ENCODE results near the gene CRADD.
"Not testable (repeated sequence)": the region's sequence is repeated elsewhere in the genome, so short reads cannot be mapped to it uniquely, and the experiment has no call there.

The CRADD gene

DNA sequence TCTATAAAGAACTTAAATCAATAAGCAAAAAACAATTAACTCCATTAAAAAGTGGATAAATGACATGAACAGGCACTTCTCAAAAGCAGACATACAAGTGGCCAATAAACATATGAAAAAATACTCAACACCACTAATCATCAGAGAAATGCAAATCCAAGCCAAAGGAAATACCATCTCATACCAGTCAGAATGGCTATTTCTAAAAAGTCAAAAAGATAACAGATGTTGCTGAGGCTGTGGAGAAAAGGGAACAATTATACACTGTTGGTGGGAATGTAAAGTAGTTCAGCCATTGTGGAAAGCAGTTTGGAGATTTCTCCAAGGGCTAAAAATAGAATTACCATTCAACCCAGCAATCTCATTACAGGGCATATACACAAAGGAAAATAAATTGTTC, 236.7 kb downstream of the CRADD start:
- no peak overlapping the region for H3K27ac ChIP-seq (ENCODE audit: low read depth, low read length)
- no peak overlapping the region for H3K9ac ChIP-seq (ENCODE audit: low read depth, low read length)
- no peaks in the 10 kb centered on the region for H3K4me1 ChIP-seq (ENCODE audit: insufficient read depth, low read length)

GRCh38 chr12:93914281-93914680, 237.1 kb downstream of the CRADD start:
- Histone ChIP-seq H3K27me3 (ENCODE audit: insufficient read depth, low read length) (no peaks in the 10 kb centered on the region), H3K4me1 (ENCODE audit: insufficient read depth, low read length) (no peaks in the 10 kb centered on the region), H3K27ac (ENCODE audit: low read depth, low read length) (no peak overlapping the region), H3K9me3 (ENCODE audit: insufficient read depth, low read depth, low read length) (no peaks in the 10 kb centered on the region), H3K4me3 (ENCODE audit: low read length) (no peak overlapping the region), H3K9ac (ENCODE audit: low read depth, low read length) (no peak overlapping the region), H3K36me3 (ENCODE audit: insufficient read depth, low read length) (no peaks in the 10 kb centered on the region)
- 97% methylated on average over 5 of the region's 5 CpGs for WGBS

More for the DNA sequence above, 236.7 kb downstream of the CRADD start:
- Histone ChIP-seq H3K4me3 (ENCODE audit: low read length) (no peak overlapping the region), H3K36me3 (ENCODE audit: insufficient read depth, low read length) (no peaks in the 10 kb centered on the region), H3K9me3 (ENCODE audit: insufficient read depth, low read depth, low read length) (no peaks in the 10 kb centered on the region), H3K27me3 (ENCODE audit: insufficient read depth, low read length) (no peaks in the 10 kb centered on the region)

- Histone ChIP-seq H3K4me1 (ENCODE audit: insufficient read depth, low read length) (no peaks in the 10 kb centered on the region), H3K9ac (ENCODE audit: low read depth, low read length) (no peak overlapping the region), H3K27me3 (ENCODE audit: insufficient read depth, low read length) (no peaks in the 10 kb centered on the region), H3K9me3 (ENCODE audit: insufficient read depth, low read depth, low read length) (no peaks in the 10 kb centered on the region), H3K36me3 (ENCODE audit: insufficient read depth, low read length) (no peaks in the 10 kb centered on the region), H3K27ac (ENCODE audit: low read depth, low read length) (no peak overlapping the region), H3K4me3 (ENCODE audit: low read length) (no peak overlapping the region)
- WGBS = 90% methylated on average over 3 of the region's 3 CpGs
Measured at GRCh38 chr12:93915411-93915810, 238.2 kb downstream of the CRADD start.

- whole genome bisulfite sequencing = 82% methylated on average over 7 of the region's 7 CpGs
- H3K4me1 ChIP-seq (ENCODE audit: insufficient read depth, low read length) = no peaks in the 10 kb centered on the region
- H3K9ac ChIP-seq (ENCODE audit: low read depth, low read length) = no peak overlapping the region
- H3K36me3 ChIP-seq (ENCODE audit: insufficient read depth, low read length) = no peaks in the 10 kb centered on the region
- no peaks in the 10 kb centered on the region for H3K9me3 ChIP-seq (ENCODE audit: insufficient read depth, low read depth, low read length)
- H3K27ac ChIP-seq (ENCODE audit: low read depth, low read length) = no peak overlapping the region
- no peak overlapping the region for H3K4me3 ChIP-seq (ENCODE audit: low read length)
- H3K27me3 ChIP-seq (ENCODE audit: insufficient read depth, low read length) = no peaks in the 10 kb centered on the region
Measured at GRCh38 chr12:93916402-93916801, 239.2 kb downstream of the CRADD start.

DNA sequence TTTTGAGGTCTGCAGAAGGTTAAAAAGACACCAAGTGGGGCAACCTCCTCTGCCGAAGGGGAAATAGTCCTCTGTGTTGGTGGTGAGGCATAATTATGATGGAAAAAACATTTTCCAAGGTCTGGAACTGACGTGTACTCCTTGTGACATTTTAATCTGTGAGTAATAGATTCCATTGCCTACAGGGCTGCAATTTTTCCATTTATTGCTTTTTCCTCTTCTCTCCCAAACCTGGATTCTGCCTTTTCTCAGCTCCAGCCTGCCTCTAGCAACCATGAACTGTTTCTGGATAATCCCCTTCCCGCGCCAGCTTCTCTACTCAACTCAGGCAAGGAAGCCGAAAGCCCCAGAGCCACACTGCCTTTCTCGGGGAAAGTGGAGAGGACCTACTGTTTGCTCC, 241.1 kb downstream of the CRADD start:
- Histone ChIP-seq H3K4me3 (ENCODE audit: low read length) (no peak overlapping the region), H3K4me1 (ENCODE audit: insufficient read depth, low read length) (no peaks in the 10 kb centered on the region), H3K9me3 (ENCODE audit: insufficient read depth, low read depth, low read length) (no peaks in the 10 kb centered on the region), H3K9ac (ENCODE audit: low read depth, low read length) (no peak overlapping the region), H3K27me3 (ENCODE audit: insufficient read depth, low read length) (no peaks in the 10 kb centered on the region), H3K36me3 (ENCODE audit: insufficient read depth, low read length) (no peaks in the 10 kb centered on the region), H3K27ac (ENCODE audit: low read depth, low read length) (no peak overlapping the region)
- 88% methylated on average over 6 of the region's 6 CpGs for WGBS

DNA sequence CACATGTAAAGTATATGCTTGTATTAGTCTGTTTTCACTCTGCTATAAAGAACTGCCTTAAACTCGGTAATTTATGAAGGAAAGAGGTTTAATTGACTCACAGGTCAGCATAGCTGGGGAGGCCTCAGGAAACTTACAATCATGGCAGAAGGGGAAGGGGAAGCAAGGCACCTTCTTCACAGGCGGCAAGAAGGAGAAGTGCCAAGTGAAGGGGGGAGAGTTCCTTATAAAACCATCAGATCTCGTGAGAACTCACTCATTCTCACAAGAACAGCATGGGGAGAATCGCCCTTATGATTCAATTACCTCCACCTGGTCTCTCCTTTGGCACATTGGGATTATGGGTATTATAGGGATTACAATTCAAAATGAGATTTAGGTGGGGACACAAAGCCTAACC, 241.7 kb downstream of the CRADD start:
- Histone ChIP-seq H3K9me3 (ENCODE audit: insufficient read depth, low read depth, low read length) (no peaks in the 10 kb centered on the region), H3K4me1 (ENCODE audit: insufficient read depth, low read length) (no peaks in the 10 kb centered on the region), H3K27ac (ENCODE audit: low read depth, low read length) (no peak overlapping the region), H3K36me3 (ENCODE audit: insufficient read depth, low read length) (no peaks in the 10 kb centered on the region), H3K9ac (ENCODE audit: low read depth, low read length) (no peak overlapping the region), H3K27me3 (ENCODE audit: insufficient read depth, low read length) (no peaks in the 10 kb centered on the region), H3K4me3 (ENCODE audit: low read length) (no peak overlapping the region)
- 93% methylated on average over 1 of the region's 4 CpGs for WGBS

- no peaks in the 10 kb centered on the region for H3K4me1 ChIP-seq (ENCODE audit: insufficient read depth, low read length)
- H3K9ac ChIP-seq (ENCODE audit: low read depth, low read length) = no peak overlapping the region
- H3K4me3 ChIP-seq (ENCODE audit: low read length) = no peak overlapping the region
- WGBS = 96% methylated on average over 2 of the region's 3 CpGs
- no peaks in the 10 kb centered on the region for H3K36me3 ChIP-seq (ENCODE audit: insufficient read depth, low read length)
- no peaks in the 10 kb centered on the region for H3K27me3 ChIP-seq (ENCODE audit: insufficient read depth, low read length)
- H3K27ac ChIP-seq (ENCODE audit: low read depth, low read length) = no peak overlapping the region
- H3K9me3 ChIP-seq (ENCODE audit: insufficient read depth, low read depth, low read length) = peaks cover 12% of the 10 kb centered on the region; the same call in 1 of the 2 replicates
Measured at GRCh38 chr12:93921521-93921920, 244.3 kb downstream of the CRADD start.

GRCh38 chr12:93922583-93923006, 245.4 kb downstream of the CRADD start:
- H3K4me1 ChIP-seq (ENCODE audit: insufficient read depth, low read length) = no peaks in the 10 kb centered on the region
- peaks cover 21% of the 10 kb centered on the region for H3K9me3 ChIP-seq (ENCODE audit: insufficient read depth, low read depth, low read length)
- H3K36me3 ChIP-seq (ENCODE audit: insufficient read depth, low read length) = no peaks in the 10 kb centered on the region
- H3K27ac ChIP-seq (ENCODE audit: low read depth, low read length) = no peak overlapping the region
- H3K4me3 ChIP-seq (ENCODE audit: low read length) = no peak overlapping the region
- H3K27me3 ChIP-seq (ENCODE audit: insufficient read depth, low read length) = no peaks in the 10 kb centered on the region
- no peak overlapping the region for H3K9ac ChIP-seq (ENCODE audit: low read depth, low read length)
- 95% methylated on average over 4 of the region's 5 CpGs for WGBS

GRCh38 chr12:93924367-93924766, 247.2 kb downstream of the CRADD start:
- Histone ChIP-seq H3K9ac (ENCODE audit: low read depth, low read length) (no peak overlapping the region), H3K4me1 (ENCODE audit: insufficient read depth, low read length) (no peaks in the 10 kb centered on the region), H3K27ac (ENCODE audit: low read depth, low read length) (no peak overlapping the region), H3K27me3 (ENCODE audit: insufficient read depth, low read length) (no peaks in the 10 kb centered on the region), H3K36me3 (ENCODE audit: insufficient read depth, low read length) (no peaks in the 10 kb centered on the region), H3K4me3 (ENCODE audit: low read length) (no peak overlapping the region), H3K9me3 (ENCODE audit: insufficient read depth, low read depth, low read length) (peaks cover 24% of the 10 kb centered on the region)

GRCh38 chr12:93925585-93926205, 248.5 kb downstream of the CRADD start:
- H3K27me3 ChIP-seq (ENCODE audit: insufficient read depth, low read length) = no peaks in the 10 kb centered on the region
- H3K4me3 ChIP-seq (ENCODE audit: low read length) = no peak overlapping the region
- no peaks in the 10 kb centered on the region for H3K36me3 ChIP-seq (ENCODE audit: insufficient read depth, low read length)
- peaks cover 24% of the 10 kb centered on the region for H3K9me3 ChIP-seq (ENCODE audit: insufficient read depth, low read depth, low read length)
- over 99% methylated on average over 3 of the region's 3 CpGs for WGBS
- H3K27ac ChIP-seq (ENCODE audit: low read depth, low read length) = no peak overlapping the region
- H3K9ac ChIP-seq (ENCODE audit: low read depth, low read length) = no peak overlapping the region
- H3K4me1 ChIP-seq (ENCODE audit: insufficient read depth, low read length) = no peaks in the 10 kb centered on the region

- peaks cover 24% of the 10 kb centered on the region for H3K9me3 ChIP-seq (ENCODE audit: insufficient read depth, low read depth, low read length)
- H3K27ac ChIP-seq (ENCODE audit: low read depth, low read length) = no peak overlapping the region
- no peaks in the 10 kb centered on the region for H3K36me3 ChIP-seq (ENCODE audit: insufficient read depth, low read length)
- no peaks in the 10 kb centered on the region for H3K4me1 ChIP-seq (ENCODE audit: insufficient read depth, low read length)
- no peaks in the 10 kb centered on the region for H3K27me3 ChIP-seq (ENCODE audit: insufficient read depth, low read length)
- 96% methylated on average over 4 of the region's 4 CpGs for WGBS
- H3K4me3 ChIP-seq (ENCODE audit: low read length) = no peak overlapping the region
- no peak overlapping the region for H3K9ac ChIP-seq (ENCODE audit: low read depth, low read length)
Measured at GRCh38 chr12:93926237-93926636, 249.1 kb downstream of the CRADD start.

DNA sequence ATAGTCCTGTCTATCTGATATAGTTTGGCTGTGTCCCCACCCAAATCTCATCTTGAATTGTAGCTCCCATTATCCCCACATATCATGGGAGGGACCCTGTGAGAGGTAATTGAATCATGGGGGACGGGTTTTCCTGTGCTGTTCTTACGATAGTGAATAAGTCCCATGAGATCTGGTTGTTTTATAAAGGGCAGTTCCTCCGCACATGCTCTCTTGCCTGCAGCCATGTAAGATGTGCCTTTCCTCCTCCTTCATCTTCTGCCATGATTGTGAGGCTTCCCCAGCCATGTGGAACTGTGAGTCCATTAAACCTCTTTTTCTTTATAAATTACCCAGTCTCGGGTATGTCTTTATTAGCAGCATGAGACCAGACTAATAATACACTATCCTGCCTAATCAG, 251.9 kb downstream of the CRADD start:
- H3K4me3 ChIP-seq (ENCODE audit: low read length); H3K27ac ChIP-seq (ENCODE audit: low read depth, low read length); H3K9ac ChIP-seq (ENCODE audit: low read depth, low read length); H3K36me3 ChIP-seq (ENCODE audit: insufficient read depth, low read length); H3K4me1 ChIP-seq (ENCODE audit: insufficient read depth, low read length); H3K27me3 ChIP-seq (ENCODE audit: insufficient read depth, low read length): not testable (repeated sequence)
- H3K9me3 ChIP-seq (ENCODE audit: insufficient read depth, low read depth, low read length) = peaks cover 24% of the 10 kb centered on the region
- 86% methylated on average over 4 of the region's 4 CpGs for WGBS
